HEK293 (cell line): ENCODE results near the gene DNM1.

Experiments used
- CTCF ChIA-PET: fragments of 350-600 bp; formaldehyde crosslinking; extraction: SDS; loops from one replicate; lab custom pipeline; 2021; ENCODE audit warnings: antibody characterized with exemption; lab: Yijun Ruan, JAX
- POLR2A ChIA-PET: fragments of 300-600 bp; formaldehyde crosslinking; extraction: SDS; loops from one replicate; lab custom pipeline; 2020; ENCODE audit warnings: antibody characterized with exemption, inconsistent platforms; lab: Yijun Ruan, JAX
- H3K27ac ChIP-seq: fragments of 200-500 bp; sonication (Bioruptor generic); 2 replicates; pipeline ENCODE4 v1.5.1; 2014; ENCODE audit warnings: low read depth, low read length, control low read depth, inconsistent platforms; ENCODE audit errors: extremely low read depth
- H3K36me3 ChIP-seq, 2 experiments: fragments of 200-500 bp in 1 of 2; sonication (Bioruptor generic) in 1 of 2; 1 replicate in 1 of 2; 2 replicates in 1 of 2; pipeline ENCODE4 v1.5.1; 2014 to 2017; ENCODE audit warnings: inconsistent platforms in 2 of 2, low read length in 2 of 2; ENCODE audit not compliant: control insufficient read depth in 2 of 2, insufficient read depth in 1 of 2
- H3K4me1 ChIP-seq: fragments of 200-500 bp; sonication (Bioruptor generic); 2 replicates; pipeline ENCODE4 v1.5.1; 2014; ENCODE audit warnings: mild to moderate bottlenecking, low read length, inconsistent platforms; ENCODE audit not compliant: control insufficient read depth, insufficient read depth
- H3K4me3 ChIP-seq: 2 replicates; pipeline ENCODE4 v1.5.1; 2011; ENCODE audit warnings: low read depth, mild to moderate bottlenecking, control low read depth, low read length, moderate library complexity
- H3K9me3 ChIP-seq: fragments of 200-500 bp; sonication (Bioruptor generic); 2 replicates; pipeline ENCODE4 v1.5.1; 2014; ENCODE audit warnings: low read depth, low read length, inconsistent platforms; ENCODE audit not compliant: control insufficient read depth, insufficient read depth
- BCL11B ChIP-seq: fragments of 450-650 bp; formaldehyde crosslinking; IDR thresholded peaks from 2 replicates; pipeline ENCODE4 v1.5.1; 2016; ENCODE audit warnings: low read depth, missing biosample characterization, missing genetic modification characterization
- FEZF1 ChIP-seq: fragments of 450-650 bp; formaldehyde crosslinking; IDR thresholded peaks from 2 replicates; pipeline ENCODE4 v1.5.1; 2016; ENCODE audit warnings: missing biosample characterization, missing genetic modification characterization
- KLF9 ChIP-seq: fragments of 450-650 bp; formaldehyde crosslinking; IDR thresholded peaks from 2 replicates; pipeline ENCODE4 v1.5.1; 2016; ENCODE audit warnings: missing biosample characterization, missing genetic modification characterization, low read depth
- SP2 ChIP-seq: fragments of 450-650 bp; formaldehyde crosslinking; IDR thresholded peaks from 2 replicates; pipeline ENCODE4 v1.5.1; 2016; ENCODE audit warnings: missing biosample characterization, missing genetic modification characterization
- SP7 ChIP-seq: fragments of 450-650 bp; formaldehyde crosslinking; IDR thresholded peaks from 2 replicates; pipeline ENCODE4 v1.5.1; 2016; ENCODE audit warnings: missing biosample characterization, missing genetic modification characterization
- ZBTB17 ChIP-seq: fragments of 450-650 bp; formaldehyde crosslinking; IDR thresholded peaks from 2 replicates; pipeline ENCODE4 v1.5.1; 2016; ENCODE audit warnings: missing biosample characterization, missing genetic modification characterization
- ZBTB48 ChIP-seq: fragments of 450-650 bp; formaldehyde crosslinking; IDR thresholded peaks from 2 replicates; pipeline ENCODE4 v1.5.1; 2016; ENCODE audit warnings: missing biosample characterization, missing genetic modification characterization
- ZBTB7A ChIP-seq: fragments of 450-650 bp; formaldehyde crosslinking; IDR thresholded peaks from 2 replicates; pipeline ENCODE4 v1.5.1; 2016; ENCODE audit warnings: low read depth, missing biosample characterization, missing genetic modification characterization
- ZFP37 ChIP-seq: fragments of 450-650 bp; formaldehyde crosslinking; IDR thresholded peaks from 2 replicates; pipeline ENCODE4 v1.5.1; 2016; ENCODE audit warnings: missing biosample characterization, missing genetic modification characterization
- ZIC2 ChIP-seq: fragments of 450-650 bp; formaldehyde crosslinking; IDR thresholded peaks from 2 replicates; pipeline ENCODE4 v1.5.1; 2016; ENCODE audit warnings: missing biosample characterization, missing genetic modification characterization
- ZNF121 ChIP-seq: fragments of 450-650 bp; formaldehyde crosslinking; IDR thresholded peaks from 2 replicates; pipeline ENCODE4 v1.5.1; 2016; ENCODE audit warnings: missing biosample characterization, missing genetic modification characterization
- ZNF146 ChIP-seq: fragments of 450-650 bp; formaldehyde crosslinking; IDR thresholded peaks from 2 replicates; pipeline ENCODE4 v1.5.1; 2016; ENCODE audit warnings: missing biosample characterization, missing genetic modification characterization
- ZNF202 ChIP-seq: fragments of 450-650 bp; formaldehyde crosslinking; IDR thresholded peaks from 2 replicates; pipeline ENCODE4 v1.5.1; 2016; ENCODE audit warnings: missing biosample characterization, missing genetic modification characterization, borderline replicate concordance
- ZNF23 ChIP-seq: fragments of 450-650 bp; formaldehyde crosslinking; IDR thresholded peaks from 2 replicates; pipeline ENCODE4 v1.5.1; 2016; ENCODE audit warnings: missing biosample characterization, missing genetic modification characterization, borderline replicate concordance
- ZNF292 ChIP-seq: fragments of 450-650 bp; formaldehyde crosslinking; IDR thresholded peaks from 2 replicates; pipeline ENCODE4 v1.5.1; 2016; ENCODE audit warnings: low read depth, missing biosample characterization, missing genetic modification characterization, borderline replicate concordance
- ZNF324 ChIP-seq: fragments of 450-650 bp; formaldehyde crosslinking; IDR thresholded peaks from 2 replicates; pipeline ENCODE4 v1.5.1; 2016; ENCODE audit warnings: missing biosample characterization, missing genetic modification characterization
- ZNF514 ChIP-seq: fragments of 450-650 bp; formaldehyde crosslinking; IDR thresholded peaks from 2 replicates; pipeline ENCODE4 v1.5.1; 2016; ENCODE audit warnings: missing biosample characterization, missing genetic modification characterization
- ZNF626 ChIP-seq: fragments of 450-650 bp; sonication (Bioruptor Pico); formaldehyde crosslinking; IDR thresholded peaks from 2 replicates; pipeline ENCODE4 v1.5.1; 2018; ENCODE audit warnings: missing biosample characterization, missing genetic modification characterization, inconsistent platforms
- ZNF629 ChIP-seq: fragments of 450-650 bp; formaldehyde crosslinking; IDR thresholded peaks from 2 replicates; pipeline ENCODE4 v1.5.1; 2017; ENCODE audit warnings: missing biosample characterization, missing genetic modification characterization
- ZNF658 ChIP-seq: fragments of 450-650 bp; formaldehyde crosslinking; IDR thresholded peaks from 2 replicates; pipeline ENCODE4; 2016; ENCODE audit warnings: missing biosample characterization, missing genetic modification characterization
- ZNF747 ChIP-seq: fragments of 450-650 bp; formaldehyde crosslinking; IDR thresholded peaks from 2 replicates; pipeline ENCODE4 v1.5.1; 2016; ENCODE audit warnings: missing biosample characterization, missing genetic modification characterization
- TF ChIP-seq, protein P1 (sequence below): fragments of 450-650 bp; formaldehyde crosslinking; IDR thresholded peaks from 2 replicates; pipeline ENCODE4 v1.5.1; 2016; ENCODE audit warnings: missing biosample characterization, missing genetic modification characterization
- TF ChIP-seq, protein P2 (sequence below): fragments of 450-650 bp; formaldehyde crosslinking; optimal IDR thresholded peaks from 2 replicates; pipeline ENCODE3; 2016; ENCODE audit warnings: missing biosample characterization, mild to moderate bottlenecking, missing genetic modification characterization
- TF ChIP-seq, protein P3 (sequence below): fragments of 450-650 bp; formaldehyde crosslinking; conservative IDR thresholded peaks from 2 replicates; pipeline ENCODE4 v1.5.1; 2016; ENCODE audit warnings: low read depth, missing biosample characterization, missing genetic modification characterization
- TF ChIP-seq, protein P4 (sequence below): fragments of 450-650 bp; formaldehyde crosslinking; IDR thresholded peaks from 2 replicates; pipeline ENCODE4 v1.5.1; 2016; ENCODE audit warnings: missing biosample characterization, missing genetic modification characterization

Gene DNM1

DNA sequence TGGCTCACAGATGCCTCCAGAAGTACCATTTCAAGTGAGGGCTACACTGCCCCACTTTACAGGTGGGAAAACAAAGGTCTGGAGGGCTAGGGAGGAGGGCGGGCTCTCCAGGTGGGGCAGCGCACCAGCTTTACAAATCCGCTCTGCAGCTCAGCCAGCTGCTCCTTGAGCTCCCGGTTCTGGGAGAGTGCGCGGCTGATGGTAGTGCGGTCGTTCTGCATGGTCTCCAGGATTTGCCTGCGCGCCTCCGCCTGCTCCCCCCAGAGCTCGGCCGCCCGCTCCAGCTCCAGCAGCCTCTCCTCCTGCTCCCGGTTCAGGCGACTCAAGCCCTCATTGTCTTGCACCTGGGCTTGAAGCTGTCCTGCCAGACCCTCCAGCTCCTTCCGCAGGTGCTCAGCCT lies 57.2 kb downstream of the DNM1 start:
- POLR2A ChIA-PET = interaction anchor here (1.7 to 2.3 kb wide), 2 partner anchors 10 to 16 kb away, joined by 5 to 8 read pairs; partner anchors contain the start of genes GOLGA2 and SWI5
- no peak overlapping the region for H3K4me3 ChIP-seq
- H3K36me3 ChIP-seq = peaks cover 0 to 75% of the 10 kb centered on the region in 2 experiments; a peak in 2 of 3 replicates
- H3K9me3 ChIP-seq = no peaks in the 10 kb centered on the region
- H3K27ac ChIP-seq = no peak overlapping the region
- TF ChIP-seq KLF9 (no peak), ZNF747 (tag by site-specific recombination) (no peak), ZNF146 (no peak), ZNF292 (no peak), SP7 (tag by site-specific recombination) (no peak), ZBTB7A (tag by site-specific recombination) (no peak), BCL11B (tag by site-specific recombination) (no peak), ZNF202 (tag by site-specific recombination) (no peak), ZNF514 (no peak), ZNF658 (tag by site-specific recombination) (no peak)
- TF ChIP-seq, protein P1, sequence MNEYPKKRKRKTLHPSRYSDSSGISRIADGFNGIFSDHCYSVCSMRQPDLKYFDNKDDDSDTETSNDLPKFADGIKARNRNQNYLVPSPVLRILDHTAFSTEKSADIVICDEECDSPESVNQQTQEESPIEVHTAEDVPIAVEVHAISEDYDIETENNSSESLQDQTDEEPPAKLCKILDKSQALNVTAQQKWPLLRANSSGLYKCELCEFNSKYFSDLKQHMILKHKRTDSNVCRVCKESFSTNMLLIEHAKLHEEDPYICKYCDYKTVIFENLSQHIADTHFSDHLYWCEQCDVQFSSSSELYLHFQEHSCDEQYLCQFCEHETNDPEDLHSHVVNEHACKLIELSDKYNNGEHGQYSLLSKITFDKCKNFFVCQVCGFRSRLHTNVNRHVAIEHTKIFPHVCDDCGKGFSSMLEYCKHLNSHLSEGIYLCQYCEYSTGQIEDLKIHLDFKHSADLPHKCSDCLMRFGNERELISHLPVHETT (tag by site-specific recombination) = no peak
- CTCF ChIA-PET = no interaction called here
- no peaks in the 10 kb centered on the region for H3K4me1 ChIP-seq

DNA sequence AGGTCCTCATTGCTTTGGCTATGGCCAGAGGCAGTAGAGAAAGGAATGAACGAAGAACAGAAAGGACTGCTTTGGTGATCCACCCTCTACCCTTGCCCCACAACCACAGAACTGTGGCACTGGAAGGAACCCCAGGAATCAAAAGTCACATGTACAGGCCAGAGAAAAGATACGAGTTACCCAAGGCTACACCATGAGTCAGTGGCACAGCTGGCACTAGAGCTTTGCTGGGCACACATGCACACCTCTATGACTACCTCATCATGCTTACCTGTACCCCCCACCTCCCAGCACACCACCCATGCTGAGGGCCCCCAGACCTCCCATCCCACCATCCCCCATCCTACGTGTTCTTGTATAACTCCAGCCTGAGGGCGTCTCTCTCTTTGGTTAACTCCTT lies 59.5 kb downstream of the DNM1 start:
- Histone ChIP-seq H3K27ac (no peak overlapping the region), H3K9me3 (no peaks in the 10 kb centered on the region), H3K4me3 (no peak overlapping the region), H3K4me1 (no peaks in the 10 kb centered on the region), H3K36me3 (peaks cover 0 to 86% of the 10 kb centered on the region in 2 experiments; a peak in 2 of 3 replicates)
- ChIA-PET CTCF (interaction anchor here (0.6 to 1.1 kb wide), 2 partner anchors 138 to 457 kb away, joined by 3 read pairs; no protein-coding TSS in a partner anchor), POLR2A (interaction anchor here (0.6 to 0.9 kb wide), 2 partner anchors 12 to 166 kb away, joined by 3 to 4 read pairs; no protein-coding TSS in a partner anchor)
- TF ChIP-seq FEZF1 (tag by site-specific recombination) (no peak), ZNF121 (no peak), SP2 (tag by site-specific recombination) (no peak), ZBTB48 (no peak), ZBTB17 (tag by site-specific recombination) (no peak), ZNF23 (tag by site-specific recombination) (no peak), ZIC2 (tag by site-specific recombination) (no peak), ZNF626 (tag by site-specific recombination) (no peak), ZNF629 (tag by site-specific recombination) (no peak), ZNF324 (tag by site-specific recombination) (no peak), ZFP37 (tag by site-specific recombination) (no peak)
- TF ChIP-seq, protein P2, sequence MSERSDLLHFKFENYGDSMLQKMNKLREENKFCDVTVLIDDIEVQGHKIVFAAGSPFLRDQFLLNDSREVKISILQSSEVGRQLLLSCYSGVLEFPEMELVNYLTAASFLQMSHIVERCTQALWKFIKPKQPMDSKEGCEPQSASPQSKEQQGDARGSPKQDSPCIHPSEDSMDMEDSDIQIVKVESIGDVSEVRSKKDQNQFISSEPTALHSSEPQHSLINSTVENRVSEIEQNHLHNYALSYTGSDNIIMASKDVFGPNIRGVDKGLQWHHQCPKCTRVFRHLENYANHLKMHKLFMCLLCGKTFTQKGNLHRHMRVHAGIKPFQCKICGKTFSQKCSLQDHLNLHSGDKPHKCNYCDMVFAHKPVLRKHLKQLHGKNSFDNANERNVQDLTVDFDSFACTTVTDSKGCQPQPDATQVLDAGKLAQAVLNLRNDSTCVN (tag by site-specific recombination) = no peak
- TF ChIP-seq, protein P3, sequence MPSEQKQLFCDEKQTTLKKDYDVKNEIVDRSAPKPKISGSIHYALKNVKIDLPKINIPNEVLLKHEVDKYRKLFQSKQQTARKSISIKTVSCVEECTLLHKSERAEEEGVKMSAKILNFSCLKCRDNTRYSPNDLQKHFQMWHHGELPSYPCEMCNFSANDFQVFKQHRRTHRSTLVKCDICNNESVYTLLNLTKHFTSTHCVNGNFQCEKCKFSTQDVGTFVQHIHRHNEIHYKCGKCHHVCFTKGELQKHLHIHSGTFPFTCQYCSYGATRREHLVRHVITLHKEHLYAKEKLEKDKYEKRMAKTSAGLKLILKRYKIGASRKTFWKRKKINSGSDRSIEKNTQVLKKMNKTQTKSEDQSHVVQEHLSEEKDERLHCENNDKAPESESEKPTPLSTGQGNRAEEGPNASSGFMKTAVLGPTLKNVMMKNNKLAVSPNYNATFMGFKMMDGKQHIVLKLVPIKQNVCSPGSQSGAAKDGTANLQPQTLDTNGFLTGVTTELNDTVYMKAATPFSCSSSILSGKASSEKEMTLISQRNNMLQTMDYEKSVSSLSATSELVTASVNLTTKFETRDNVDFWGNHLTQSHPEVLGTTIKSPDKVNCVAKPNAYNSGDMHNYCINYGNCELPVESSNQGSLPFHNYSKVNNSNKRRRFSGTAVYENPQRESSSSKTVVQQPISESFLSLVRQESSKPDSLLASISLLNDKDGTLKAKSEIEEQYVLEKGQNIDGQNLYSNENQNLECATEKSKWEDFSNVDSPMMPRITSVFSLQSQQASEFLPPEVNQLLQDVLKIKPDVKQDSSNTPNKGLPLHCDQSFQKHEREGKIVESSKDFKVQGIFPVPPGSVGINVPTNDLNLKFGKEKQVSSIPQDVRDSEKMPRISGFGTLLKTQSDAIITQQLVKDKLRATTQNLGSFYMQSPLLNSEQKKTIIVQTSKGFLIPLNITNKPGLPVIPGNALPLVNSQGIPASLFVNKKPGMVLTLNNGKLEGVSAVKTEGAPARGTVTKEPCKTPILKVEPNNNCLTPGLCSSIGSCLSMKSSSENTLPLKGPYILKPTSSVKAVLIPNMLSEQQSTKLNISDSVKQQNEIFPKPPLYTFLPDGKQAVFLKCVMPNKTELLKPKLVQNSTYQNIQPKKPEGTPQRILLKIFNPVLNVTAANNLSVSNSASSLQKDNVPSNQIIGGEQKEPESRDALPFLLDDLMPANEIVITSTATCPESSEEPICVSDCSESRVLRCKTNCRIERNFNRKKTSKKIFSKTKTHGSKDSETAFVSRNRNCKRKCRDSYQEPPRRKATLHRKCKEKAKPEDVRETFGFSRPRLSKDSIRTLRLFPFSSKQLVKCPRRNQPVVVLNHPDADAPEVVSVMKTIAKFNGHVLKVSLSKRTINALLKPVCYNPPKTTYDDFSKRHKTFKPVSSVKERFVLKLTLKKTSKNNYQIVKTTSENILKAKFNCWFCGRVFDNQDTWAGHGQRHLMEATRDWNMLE (tag by site-specific recombination) = no peak
- TF ChIP-seq, protein P4, sequence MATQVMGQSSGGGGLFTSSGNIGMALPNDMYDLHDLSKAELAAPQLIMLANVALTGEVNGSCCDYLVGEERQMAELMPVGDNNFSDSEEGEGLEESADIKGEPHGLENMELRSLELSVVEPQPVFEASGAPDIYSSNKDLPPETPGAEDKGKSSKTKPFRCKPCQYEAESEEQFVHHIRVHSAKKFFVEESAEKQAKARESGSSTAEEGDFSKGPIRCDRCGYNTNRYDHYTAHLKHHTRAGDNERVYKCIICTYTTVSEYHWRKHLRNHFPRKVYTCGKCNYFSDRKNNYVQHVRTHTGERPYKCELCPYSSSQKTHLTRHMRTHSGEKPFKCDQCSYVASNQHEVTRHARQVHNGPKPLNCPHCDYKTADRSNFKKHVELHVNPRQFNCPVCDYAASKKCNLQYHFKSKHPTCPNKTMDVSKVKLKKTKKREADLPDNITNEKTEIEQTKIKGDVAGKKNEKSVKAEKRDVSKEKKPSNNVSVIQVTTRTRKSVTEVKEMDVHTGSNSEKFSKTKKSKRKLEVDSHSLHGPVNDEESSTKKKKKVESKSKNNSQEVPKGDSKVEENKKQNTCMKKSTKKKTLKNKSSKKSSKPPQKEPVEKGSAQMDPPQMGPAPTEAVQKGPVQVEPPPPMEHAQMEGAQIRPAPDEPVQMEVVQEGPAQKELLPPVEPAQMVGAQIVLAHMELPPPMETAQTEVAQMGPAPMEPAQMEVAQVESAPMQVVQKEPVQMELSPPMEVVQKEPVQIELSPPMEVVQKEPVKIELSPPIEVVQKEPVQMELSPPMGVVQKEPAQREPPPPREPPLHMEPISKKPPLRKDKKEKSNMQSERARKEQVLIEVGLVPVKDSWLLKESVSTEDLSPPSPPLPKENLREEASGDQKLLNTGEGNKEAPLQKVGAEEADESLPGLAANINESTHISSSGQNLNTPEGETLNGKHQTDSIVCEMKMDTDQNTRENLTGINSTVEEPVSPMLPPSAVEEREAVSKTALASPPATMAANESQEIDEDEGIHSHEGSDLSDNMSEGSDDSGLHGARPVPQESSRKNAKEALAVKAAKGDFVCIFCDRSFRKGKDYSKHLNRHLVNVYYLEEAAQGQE (tag by site-specific recombination) = no peak
